ENCODE results near the gene CD36. TPM values are rescaled to one million over a fixed set of nuclear protein-coding genes. Genes with fewer than 3 reads are reported as not detected.

CD36 gene
- total and polyA plus RNA-seq, 10 of the 15 experiments (the other 5 are each of a cell fraction or from before 2014, with no cell fraction given): 0.20 to 283 (median 172) TPM

GRCh38 chr7:80597875-80598274, 40.6 kb upstream of the CD36 start:
- Histone ChIP-seq H3K27ac (ENCODE audit: control insufficient read depth, insufficient read depth) (no peak overlapping the region), H3K36me3 (ENCODE audit: control insufficient read depth in 2 of 2, insufficient read depth in 2 of 2, low read length in 1 of 2) (no peaks in the 10 kb centered on the region), H3K9ac (ENCODE audit: control insufficient read depth, insufficient read depth, low read length) (no peak overlapping the region), H3K27me3 (replicated peaks in 1 of 2; ENCODE audit: control insufficient read depth in 2 of 2, insufficient read depth in 2 of 2, low read length in 1 of 2) (no peaks in the 10 kb centered on the region), H3K4me1 (ENCODE audit: control insufficient read depth, insufficient read depth, low read length) (no peaks in the 10 kb centered on the region), H3K4me2 (ENCODE audit: control insufficient read depth, insufficient read depth) (no peak overlapping the region), H3K4me3 (no peak overlapping the region), H2AFZ (ENCODE audit: control insufficient read depth, low read depth, low read length) (no peak overlapping the region), H3K9me3 (replicated peaks; ENCODE audit: control insufficient read depth, insufficient read depth, low read length) (no peaks in the 10 kb centered on the region), H3K79me2 (ENCODE audit: control insufficient read depth, insufficient read depth, low read length) (no peaks in the 10 kb centered on the region), H4K20me1 (ENCODE audit: control insufficient read depth, insufficient read depth) (no peaks in the 10 kb centered on the region)
- no TSS peak for BruUV-seq (replicated peaks)
- intact Hi-C loops (cut with micrococcal nuclease; ENCODE audit: unreplicated experiment) (no loop called here), in situ Hi-C loops (cut with MboI) (no loop called here)
- SMC1A ChIA-PET (ENCODE audit: uncharacterized antibody, unreplicated experiment): interaction anchor here (1.0 kb wide), 1 partner anchor 31 kb away, joined by 3 read pairs; no protein-coding TSS in a partner anchor
- no peak for TF ChIP-seq BCLAF1 (IDR thresholded peaks at IDR 0.05)
- no peak for TF ChIP-seq IKZF2 (IDR thresholded peaks at IDR 0.05)
- no peak for TF ChIP-seq JUND (IDR thresholded peaks at IDR 0.05; ENCODE audit: low read depth, low read length)
- no peak for TF ChIP-seq MYB (IDR thresholded peaks at IDR 0.05; ENCODE audit: borderline replicate concordance, low read depth, low read length)
- no peak for TF ChIP-seq FOS (IDR thresholded peaks at IDR 0.05; ENCODE audit: borderline replicate concordance, extremely low read depth, insufficient read length)
- no peak for TF ChIP-seq ZNF622 (IDR thresholded peaks at IDR 0.05)
- TF ChIP-seq CEBPB (IDR thresholded peaks at IDR 0.05; ENCODE audit: borderline replicate concordance in 1 of 2, low read depth in 2 of 2, low read length in 2 of 2): no peak
- no peak for TF ChIP-seq FOXM1 (IDR thresholded peaks at IDR 0.05; ENCODE audit: low read depth, low read length)
- TF ChIP-seq RELA (IDR thresholded peaks at IDR 0.05; ENCODE audit: borderline replicate concordance, partially characterized antibody): no peak
- FAIRE-seq (no peak), ATAC-seq (no peak), DNase-seq (ENCODE audit: low read depth, low spot score) (no peak)
- CTCF ChIA-PET: no interaction called here
- POLR2A ChIA-PET: no interaction called here
- RAD21 ChIA-PET (ENCODE audit: unreplicated experiment): no interaction called here
